ENCODE results near the gene TNFSF8. TPM values are rescaled to one million over a fixed set of nuclear protein-coding genes. Genes with fewer than 3 reads are reported as not detected.

TNFSF8 gene
- total RNA-seq, 4 donors from 2014 or later, result 0.51 to 1.5 (median 1.1) TPM

DNA sequence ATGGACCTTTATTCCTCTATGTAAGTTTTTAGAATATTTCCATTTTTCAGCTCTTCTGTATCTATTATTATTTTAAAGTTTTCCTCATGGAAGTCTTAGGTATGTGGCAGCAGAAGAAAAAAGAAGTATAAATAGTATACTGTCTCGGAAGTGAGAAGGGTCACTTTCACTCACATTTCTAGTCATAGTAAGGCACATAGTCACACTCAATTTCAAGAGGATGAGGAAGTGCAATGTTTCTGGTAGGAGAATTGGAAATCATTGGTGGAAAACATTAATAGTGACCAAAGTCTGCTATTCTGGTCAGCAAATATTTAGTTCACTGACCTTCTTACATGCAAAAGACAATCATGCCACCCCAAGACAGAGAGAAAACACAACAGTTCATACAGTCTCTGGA is 35.2 kb upstream of the TNFSF8 start:
- Histone ChIP-seq H3K4me1 (no peaks in the 10 kb centered on the region), H3K27ac (no peak overlapping the region), H3K36me3 (no peaks in the 10 kb centered on the region), H3K9me3 (no peaks in the 10 kb centered on the region), H3K27me3 (no peaks in the 10 kb centered on the region), H3K4me3 (no peak overlapping the region)
- TF ChIP-seq POLR2A (IDR thresholded peaks at IDR 0.05), result no peak
- TF ChIP-seq, protein P1, sequence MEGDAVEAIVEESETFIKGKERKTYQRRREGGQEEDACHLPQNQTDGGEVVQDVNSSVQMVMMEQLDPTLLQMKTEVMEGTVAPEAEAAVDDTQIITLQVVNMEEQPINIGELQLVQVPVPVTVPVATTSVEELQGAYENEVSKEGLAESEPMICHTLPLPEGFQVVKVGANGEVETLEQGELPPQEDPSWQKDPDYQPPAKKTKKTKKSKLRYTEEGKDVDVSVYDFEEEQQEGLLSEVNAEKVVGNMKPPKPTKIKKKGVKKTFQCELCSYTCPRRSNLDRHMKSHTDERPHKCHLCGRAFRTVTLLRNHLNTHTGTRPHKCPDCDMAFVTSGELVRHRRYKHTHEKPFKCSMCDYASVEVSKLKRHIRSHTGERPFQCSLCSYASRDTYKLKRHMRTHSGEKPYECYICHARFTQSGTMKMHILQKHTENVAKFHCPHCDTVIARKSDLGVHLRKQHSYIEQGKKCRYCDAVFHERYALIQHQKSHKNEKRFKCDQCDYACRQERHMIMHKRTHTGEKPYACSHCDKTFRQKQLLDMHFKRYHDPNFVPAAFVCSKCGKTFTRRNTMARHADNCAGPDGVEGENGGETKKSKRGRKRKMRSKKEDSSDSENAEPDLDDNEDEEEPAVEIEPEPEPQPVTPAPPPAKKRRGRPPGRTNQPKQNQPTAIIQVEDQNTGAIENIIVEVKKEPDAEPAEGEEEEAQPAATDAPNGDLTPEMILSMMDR (IDR thresholded peaks at IDR 0.05), result no peak
- DNase-seq, result no peak
- intact Hi-C loops (cut with DNase I; ENCODE audit: low total_unique reads), result no loop called here

DNA sequence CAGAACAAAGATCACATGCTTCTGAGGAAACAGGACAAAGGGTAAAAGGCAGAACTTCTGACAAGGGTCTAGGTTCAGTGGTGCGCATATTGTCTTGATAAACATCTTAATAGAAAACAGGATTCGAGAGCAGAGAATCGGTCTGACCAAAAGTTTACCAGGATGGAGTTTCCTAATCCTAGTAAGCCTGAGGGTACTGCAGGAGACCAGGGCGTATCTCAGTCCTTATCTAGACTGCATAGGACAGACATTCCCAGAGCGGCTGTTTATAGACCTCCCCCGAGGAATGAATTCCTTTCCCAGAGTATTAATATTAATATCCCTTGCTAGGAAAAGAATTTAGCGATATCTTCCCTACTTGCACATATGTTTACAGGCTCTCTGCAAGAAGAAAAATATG is 32.4 kb upstream of the TNFSF8 start:
- intact Hi-C loops (cut with DNase I; ENCODE audit: low total_unique reads), result no loop called here
- H3K27me3 ChIP-seq, result no peaks in the 10 kb centered on the region

DNA sequence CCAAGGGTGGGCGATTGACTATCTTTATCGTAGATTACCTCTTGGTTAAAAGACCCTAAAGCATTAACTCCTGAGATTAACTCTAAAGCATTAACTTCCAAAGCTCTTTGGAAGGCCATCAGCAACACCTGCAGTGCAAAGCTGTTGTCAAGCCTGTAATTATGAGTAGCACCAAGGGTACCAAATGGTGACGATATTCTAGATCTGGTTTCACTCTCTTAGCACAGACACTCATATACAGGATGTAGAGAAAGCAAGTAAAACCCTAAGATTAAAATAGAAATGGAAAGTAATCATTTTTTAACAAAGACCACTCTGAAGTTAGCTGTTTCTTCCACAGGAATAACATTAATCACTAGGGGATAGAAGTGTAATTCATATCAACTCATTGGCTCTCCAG is 29.9 kb upstream of the TNFSF8 start:
- DNase-seq, result no peak
- H3K27ac ChIP-seq, result no peak overlapping the region
- intact Hi-C loops (cut with DNase I; ENCODE audit: low total_unique reads), result no loop called here
- H3K27me3 ChIP-seq, result no peaks in the 10 kb centered on the region
- H3K4me1 ChIP-seq, result no peaks in the 10 kb centered on the region
- no peaks in the 10 kb centered on the region for H3K36me3 ChIP-seq
- TF ChIP-seq, protein P1 (IDR thresholded peaks at IDR 0.05), result no peak
- no peak for TF ChIP-seq POLR2A (IDR thresholded peaks at IDR 0.05)
- no peaks in the 10 kb centered on the region for H3K9me3 ChIP-seq
- no peak overlapping the region for H3K4me3 ChIP-seq

More for the DNA sequence above, 32.4 kb upstream of the TNFSF8 start:
- no peak overlapping the region for H3K4me3 ChIP-seq
- H3K4me1 ChIP-seq, result no peaks in the 10 kb centered on the region
- H3K27ac ChIP-seq, result no peak overlapping the region
- no peak for DNase-seq
- H3K9me3 ChIP-seq, result no peaks in the 10 kb centered on the region
- TF ChIP-seq, protein P1 (IDR thresholded peaks at IDR 0.05), result no peak
- TF ChIP-seq POLR2A (IDR thresholded peaks at IDR 0.05), result no peak
- no peaks in the 10 kb centered on the region for H3K36me3 ChIP-seq

DNA sequence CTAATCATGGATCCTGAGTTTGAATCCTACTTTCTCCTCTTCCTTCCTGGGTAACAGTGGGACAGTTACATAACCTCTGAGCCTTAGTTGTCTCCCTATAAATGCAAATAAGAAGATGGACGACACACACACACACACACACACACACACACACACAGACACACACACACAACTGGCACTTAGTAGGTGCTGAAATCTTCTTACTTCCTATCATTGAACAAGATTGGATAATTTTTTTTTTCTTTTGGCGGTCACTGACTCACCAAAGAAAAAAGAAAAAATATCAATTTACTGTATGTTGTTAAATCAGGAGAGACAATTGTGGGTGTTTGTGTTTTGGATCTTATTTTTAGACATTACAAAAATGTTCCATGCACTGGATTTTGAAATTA is 28.4 kb upstream of the TNFSF8 start:
- Histone ChIP-seq H3K36me3 (no peaks in the 10 kb centered on the region), H3K9me3 (no peaks in the 10 kb centered on the region), H3K27me3 (no peaks in the 10 kb centered on the region), H3K27ac (no peak overlapping the region), H3K4me3 (no peak overlapping the region), H3K4me1 (no peaks in the 10 kb centered on the region)
- TF ChIP-seq, protein P1 (IDR thresholded peaks at IDR 0.05), result no peak
- no peak for TF ChIP-seq POLR2A (IDR thresholded peaks at IDR 0.05)
- intact Hi-C loops (cut with DNase I; ENCODE audit: low total_unique reads), result no loop called here
- no peak for DNase-seq

DNA sequence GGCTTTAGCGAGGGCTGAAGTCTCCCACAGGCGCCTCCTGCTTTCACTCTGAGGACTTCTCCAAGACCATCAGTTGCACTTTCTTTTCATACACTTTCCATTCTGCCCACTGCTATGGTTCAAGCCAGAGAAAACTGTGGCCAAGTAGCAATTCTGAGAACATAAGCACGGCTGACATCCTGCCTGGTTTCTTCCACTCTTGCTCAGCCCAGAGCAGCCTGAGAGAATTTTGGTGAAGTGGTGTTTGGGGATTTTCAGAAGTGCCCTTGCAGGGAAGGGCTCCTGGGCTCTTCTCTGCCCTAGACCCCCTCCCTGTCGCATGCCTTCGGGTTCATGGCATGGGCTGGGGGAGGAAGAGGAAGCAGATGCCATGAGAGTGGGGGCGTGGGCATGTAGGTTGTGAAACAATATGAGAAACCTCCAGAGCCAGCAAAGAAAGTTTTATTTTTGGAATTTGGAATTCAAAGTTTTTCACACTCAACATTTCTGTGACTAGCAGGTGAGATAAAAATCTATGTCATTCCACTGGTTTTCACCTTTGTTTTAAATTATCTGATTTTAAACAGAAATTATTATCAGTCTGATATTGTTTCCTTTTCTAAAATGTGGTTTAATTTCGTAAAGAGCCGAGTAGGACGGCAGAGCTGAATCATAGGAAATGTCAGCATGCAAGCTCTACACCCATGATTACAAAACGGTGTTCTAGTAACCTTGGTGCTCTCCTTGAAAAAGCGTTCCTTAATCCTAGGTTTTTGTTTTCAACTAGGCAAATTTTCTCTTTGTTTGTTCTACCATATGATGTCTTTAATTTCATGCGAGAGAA is 27.8 kb upstream of the TNFSF8 start:
- Histone ChIP-seq H3K36me3 (no peaks in the 10 kb centered on the region), H3K27me3 (no peaks in the 10 kb centered on the region), H3K27ac (no peak overlapping the region), H3K4me3 (no peak overlapping the region), H3K4me1 (no peaks in the 10 kb centered on the region), H3K9me3 (no peaks in the 10 kb centered on the region)
- intact Hi-C loops (cut with DNase I; ENCODE audit: low total_unique reads), result no loop called here
- no peak for TF ChIP-seq POLR2A (IDR thresholded peaks at IDR 0.05)
- TF ChIP-seq, protein P1 (IDR thresholded peaks at IDR 0.05), result no peak
- DNase-seq, result no peak
